SK-N-SH (cell line): Measurements from ENCODE around the gene NKAIN1. TPM values are rescaled to one million over a fixed set of nuclear protein-coding genes. Genes with fewer than 3 reads are reported as not detected.

Source experiments
- CTCF ChIA-PET: fragments of 300-600, 350-600 bp; formaldehyde crosslinking; extraction: SDS; loops from one replicate; lab custom pipeline; 2021; lab: Yijun Ruan, JAX
- POLR2A ChIA-PET: fragments of 350-600 bp; sonication (Branson Sonifier 250); formaldehyde crosslinking; extraction: SDS; loops from one replicate; lab custom pipeline; 2020; ENCODE audit warnings: antibody characterized with exemption, inconsistent platforms; lab: Yijun Ruan, JAX
- DNase-seq: peaks from one replicate; pipeline ENCODE4 v3.0.0; 2012
- H2AFZ ChIP-seq: fragments of 200-600 bp; sonication (generic); 2 replicates; pipeline ENCODE4 v1.8.1; 2016; ENCODE audit warnings: antibody characterized with exemption, mild to moderate bottlenecking, low read depth
- H3F3A ChIP-seq: fragments of 200-600 bp; sonication (generic); replicated peaks from 2 replicates; pipeline ENCODE3; 2016; ENCODE audit warnings: antibody characterized with exemption, mild to moderate bottlenecking; ENCODE audit not compliant: insufficient read depth
- H3K27ac ChIP-seq, 2 experiments: fragments of 200-500 bp in 1 of 2; fragments of 200-600 bp in 1 of 2; sonication (Bioruptor generic) in 1 of 2; sonication (generic), shearing (Covaris generic) in 1 of 2; 2 replicates each; pipeline versions ENCODE4 v1.5.1 to v1.6.1; 2014 to 2016; ENCODE audit warnings: low read depth in 2 of 2, inconsistent platforms in 1 of 2, low read length in 1 of 2, mild to moderate bottlenecking in 1 of 2, mixed read lengths in 1 of 2
- H3K27me3 ChIP-seq: fragments of 200-600 bp; sonication (generic), shearing (Covaris generic); 2 replicates; pipeline ENCODE4 v1.6.1; 2016; ENCODE audit warnings: mixed run types; ENCODE audit not compliant: insufficient read depth
- H3K36me3 ChIP-seq, 2 experiments: fragments of 200-500 bp in 1 of 2; fragments of 200-600 bp in 1 of 2; sonication (Bioruptor generic) in 1 of 2; sonication (generic) in 1 of 2; replicated peaks in 1 of 2; 2 replicates each; pipeline versions ENCODE3 to v1.5.1; 2014 to 2016; ENCODE audit warnings: low read length in 1 of 2, mild to moderate bottlenecking in 1 of 2; ENCODE audit not compliant: insufficient read depth in 2 of 2, control insufficient read depth in 1 of 2
- H3K4me1 ChIP-seq, 2 experiments: fragments of 200-500 bp in 1 of 2; fragments of 200-600 bp in 1 of 2; sonication (Bioruptor generic) in 1 of 2; sonication (generic), shearing (Covaris generic) in 1 of 2; 2 replicates each; pipeline versions ENCODE4 v1.5.1 to v1.6.1; 2014 to 2016; ENCODE audit warnings: low read depth in 1 of 2, low read length in 1 of 2, mixed run types in 1 of 2; ENCODE audit not compliant: insufficient read depth in 2 of 2, control insufficient read depth in 1 of 2
- H3K4me2 ChIP-seq: fragments of 200-600 bp; sonication (generic), shearing (Covaris generic); 2 replicates; pipeline ENCODE4 v1.6.1; 2017; ENCODE audit warnings: mixed run types
- H3K4me3 ChIP-seq, 2 experiments: fragments of 200-500 bp in 1 of 2; fragments of 200-600 bp in 1 of 2; sonication (Bioruptor generic) in 1 of 2; sonication (generic), shearing (Covaris generic) in 1 of 2; 2 replicates each; pipeline versions ENCODE4 v1.5.1 to v1.8.1; 2014 to 2016; ENCODE audit warnings: low read depth in 2 of 2, inconsistent platforms in 1 of 2, low read length in 1 of 2, mild to moderate bottlenecking in 1 of 2, mixed read lengths in 1 of 2, moderate library complexity in 1 of 2
- H3K79me2 ChIP-seq: fragments of 200-600 bp; sonication (generic); 2 replicates; pipeline ENCODE4 v1.8.1; 2017; ENCODE audit warnings: mild to moderate bottlenecking; ENCODE audit not compliant: insufficient read depth
- H3K9ac ChIP-seq: fragments of 200-600 bp; sonication (generic); 2 replicates; pipeline ENCODE4 v1.6.1; 2017; ENCODE audit warnings: mixed run types
- H3K9me2 ChIP-seq: fragments of 200-600 bp; sonication (generic); 2 replicates; pipeline ENCODE4 v1.6.1; 2017; ENCODE audit warnings: mixed run types
- H3K9me3 ChIP-seq: fragments of 200-600 bp; sonication (generic); 2 replicates; pipeline ENCODE4 v1.6.1; 2017; ENCODE audit warnings: mixed run types, mild to moderate bottlenecking, moderate library complexity
- H4K20me1 ChIP-seq: fragments of 200-600 bp; sonication (generic); 2 replicates; pipeline ENCODE4 v1.6.1; 2017; ENCODE audit warnings: mild to moderate bottlenecking, mixed run types; ENCODE audit not compliant: insufficient read depth
- CHD2 ChIP-seq: fragments of 150-350 bp; IDR thresholded peaks from 2 replicates; pipeline ENCODE4 v1.6.1; 2018; ENCODE audit warnings: low read length; ENCODE audit not compliant: partially characterized antibody
- CTCF ChIP-seq: fragments of 200-600 bp; sonication (generic); IDR thresholded peaks from 2 replicates; pipeline ENCODE4 v1.6.1; 2017; ENCODE audit warnings: antibody characterized with exemption, mild to moderate bottlenecking, moderate library complexity
- IRF3 ChIP-seq: fragments of 150-350 bp; IDR thresholded peaks from 2 replicates; pipeline ENCODE4 v1.6.1; 2016; ENCODE audit warnings: mild to moderate bottlenecking, low read depth, low read length
- MEF2A ChIP-seq: IDR thresholded peaks from 2 replicates; pipeline ENCODE4 v1.4.0; 2012; ENCODE audit warnings: low read depth, borderline replicate concordance
- MXI1 ChIP-seq: IDR thresholded peaks from 2 replicates; pipeline ENCODE4 v1.6.1; 2012; ENCODE audit warnings: mild to moderate bottlenecking, low read depth, low read length, improper control_type of control experiment
- NFIC ChIP-seq: IDR thresholded peaks from 2 replicates; pipeline ENCODE4 v1.4.0; 2012; ENCODE audit warnings: borderline replicate concordance
- NRF1 ChIP-seq: IDR thresholded peaks from 2 replicates; pipeline ENCODE4 v1.6.1; 2012; ENCODE audit warnings: low read depth, mild to moderate bottlenecking, low read length
- RAD21 ChIP-seq: IDR thresholded peaks from 2 replicates; pipeline ENCODE4 v1.6.1; 2012; ENCODE audit warnings: mild to moderate bottlenecking, low read length
- RXRA ChIP-seq: IDR thresholded peaks from 2 replicates; pipeline ENCODE4 v1.4.0; 2012; ENCODE audit warnings: low read depth, mild to moderate bottlenecking, borderline replicate concordance
- SIN3A ChIP-seq: IDR thresholded peaks from 2 replicates; pipeline ENCODE4 v1.6.1; 2012; ENCODE audit warnings: low read depth, mild to moderate bottlenecking, low read length, moderate library complexity, borderline replicate concordance
- SMC3 ChIP-seq: IDR thresholded peaks from 2 replicates; pipeline ENCODE4 v1.6.1; 2012; ENCODE audit warnings: low read depth, low read length, improper control_type of control experiment
- TCF12 ChIP-seq: IDR thresholded peaks from 2 replicates; pipeline ENCODE4 v1.4.0; 2012
- ZBTB33 ChIP-seq: IDR thresholded peaks from 2 replicates; pipeline ENCODE4 v1.4.0; 2012; ENCODE audit warnings: low read depth, borderline replicate concordance
- WGBS: methylation state at CpG from one replicate; pipeline ENCODE4 v1.1.6; 2017; ENCODE audit warnings: low lambda C conversion rate; 5-methylcytosine and 5-hydroxymethylcytosine counted together
- polyA plus RNA-seq, 3 experiments: library from polyadenylated mRNA; depleted of rRNA; stranded (reverse); fragments of >200 nt; gene quantifications; 2 replicates each; pipeline ENCODE4 v1.2.3, GENCODE V29; 2012

The NKAIN1 gene
- polyA plus RNA-seq, 1 of the 3 experiments (the other 2 are of a cell fraction) = 0.54 TPM

GRCh38 chr1:31181515-31182343 is 58.0 kb downstream of the NKAIN1 start:
- H3K4me2 ChIP-seq = no peak overlapping the region
- H4K20me1 ChIP-seq = no peaks in the 10 kb centered on the region
- no peak overlapping the region; a peak in 1 of 4 replicates for H3K4me3 ChIP-seq
- no peaks in the 10 kb centered on the region for H3K36me3 ChIP-seq
- H3K9ac ChIP-seq = no peak overlapping the region
- ChIA-PET CTCF (interaction anchor here (0.6 to 7.5 kb wide), 54 partner anchors 15 to 603 kb away, joined by 3 to 224 read pairs (median 4); partner anchors contain the start of genes FABP3, SERINC2, SNRNP40 and ZCCHC17), POLR2A (no interaction called here)
- no peaks in the 10 kb centered on the region for H3K27me3 ChIP-seq
- TF ChIP-seq IRF3 (no peak), CHD2 (no peak), SIN3A (no peak), TCF12 (no peak), CTCF (peak; percentile 57), MXI1 (0 out of 2 replicates have a peak, but pooled peaks have one; percentile 36), NRF1 (no peak), NFIC (no peak), SMC3 (peak; percentile 38; the same call in 1 of the 2 replicates), RAD21 (peak; percentile 33; the same call in 1 of the 2 replicates), RXRA (no peak), ZBTB33 (no peak), MEF2A (no peak)
- DNase-seq = peak; percentile 88
- no peaks in the 10 kb centered on the region for H3K9me3 ChIP-seq
- no peaks in the 10 kb centered on the region for H3K9me2 ChIP-seq
- WGBS = 64% methylated on average over 45 of the region's 52 CpGs
- H3K4me1 ChIP-seq = no peaks in the 10 kb centered on the region; a peak in 1 of 4 replicates
- H3F3A ChIP-seq = no peaks in the 10 kb centered on the region
- no peaks in the 10 kb centered on the region for H3K79me2 ChIP-seq
- H2AFZ ChIP-seq = no peak overlapping the region
- H3K27ac ChIP-seq = no peak overlapping the region
